Sigmoid colon (tissue), 3 donors: ENCODE measurements around the gene SMAD3.

Experiments
- CTCF ChIP-seq, 4 experiments: fragments of 450-650 bp in 3 of 4; fragments of 200-600 bp in 1 of 4; IDR thresholded peaks; one replicate each; pipeline ENCODE4 v1.5.1; 2016 to 2019; ENCODE audit warnings: antibody characterized with exemption in 4 of 4, mild to moderate bottlenecking in 3 of 4, moderate library complexity in 2 of 4
- POLR2A ChIP-seq, 2 donors: fragments of 450-650 bp; IDR thresholded peaks; one replicate each; pipeline ENCODE4 v1.6.1; 2016; ENCODE audit warnings: antibody characterized with exemption in 2 of 2, mild to moderate bottlenecking in 2 of 2, moderate library complexity in 2 of 2

GRCh38 chr15:67156426-67156825 lies 91.0 kb downstream of the SMAD3 start:
- no peak for TF ChIP-seq CTCF (IDR thresholded peaks at IDR 0.05)
- TF ChIP-seq POLR2A (IDR thresholded peaks at IDR 0.05) = no peak
